ENCODE data around the gene ACTRT2. TPM values are rescaled to one million over a fixed set of nuclear protein-coding genes. Genes with fewer than 3 reads are reported as not detected.

ACTRT2 gene
- total RNA-seq, 1 experiment from 2014 or later, result not detected

- BruUV-seq (replicated peaks), result no TSS peak
- ChIA-PET POLR2A (ENCODE audit: low non-redundant PET) (no interaction called here), CTCF (no interaction called here)
- TF ChIP-seq EZH2 (IDR thresholded peaks at IDR 0.05; ENCODE audit: borderline replicate concordance, low read depth, low read length, poor library complexity, severe bottlenecking) (no peak), CTCF (conservative IDR thresholded peaks at IDR 0.05; ENCODE audit: low read depth, low read length) (no peak)
- no peaks in the 10 kb centered on the region for H3K9me3 ChIP-seq (ENCODE audit: low read depth, low read length, poor library complexity, severe bottlenecking)
- H3K4me3 ChIP-seq (ENCODE audit: low read depth, low read length, poor library complexity, severe bottlenecking), result no peak overlapping the region
- intact Hi-C loops (cut with micrococcal nuclease; ENCODE audit: unreplicated experiment), result no loop called here
- H3K36me3 ChIP-seq (ENCODE audit: insufficient read depth, low read length, poor library complexity, severe bottlenecking), result no peaks in the 10 kb centered on the region
- H3K27ac ChIP-seq (ENCODE audit: low read depth, low read length, poor library complexity, severe bottlenecking), result no peak overlapping the region
- no peaks in the 10 kb centered on the region for H3K4me1 ChIP-seq (ENCODE audit: insufficient read depth, low read length, poor library complexity, severe bottlenecking)
- H3K27me3 ChIP-seq (replicated peaks; ENCODE audit: insufficient read depth, low read depth, low read length, poor library complexity), result peaks cover 36% of the 10 kb centered on the region
- no peak for DNase-seq (ENCODE audit: low spot score)
These were observed 32.2 kb downstream of the ACTRT2 start for GRCh38 chr1:3053366-3053980.

GRCh38 chr1:3053986-3054385, 32.7 kb downstream of the ACTRT2 start:
- no peaks in the 10 kb centered on the region for H3K4me1 ChIP-seq (ENCODE audit: insufficient read depth, low read length, poor library complexity, severe bottlenecking)
- H3K27me3 ChIP-seq (replicated peaks; ENCODE audit: insufficient read depth, low read depth, low read length, poor library complexity), result peaks cover 36% of the 10 kb centered on the region
- H3K36me3 ChIP-seq (ENCODE audit: insufficient read depth, low read length, poor library complexity, severe bottlenecking), result no peaks in the 10 kb centered on the region
- H3K27ac ChIP-seq (ENCODE audit: low read depth, low read length, poor library complexity, severe bottlenecking), result no peak overlapping the region
- TF ChIP-seq CTCF (conservative IDR thresholded peaks at IDR 0.05; ENCODE audit: low read depth, low read length) (no peak), EZH2 (IDR thresholded peaks at IDR 0.05; ENCODE audit: borderline replicate concordance, low read depth, low read length, poor library complexity, severe bottlenecking) (no peak)
- ChIA-PET POLR2A (ENCODE audit: low non-redundant PET) (no interaction called here), CTCF (no interaction called here)
- H3K4me3 ChIP-seq (ENCODE audit: low read depth, low read length, poor library complexity, severe bottlenecking), result no peak overlapping the region
- intact Hi-C loops (cut with micrococcal nuclease; ENCODE audit: unreplicated experiment), result no loop called here
- DNase-seq (ENCODE audit: low spot score), result no peak
- no TSS peak for BruUV-seq (replicated peaks)
- no peaks in the 10 kb centered on the region for H3K9me3 ChIP-seq (ENCODE audit: low read depth, low read length, poor library complexity, severe bottlenecking)

- ChIA-PET CTCF (no interaction called here), POLR2A (ENCODE audit: low non-redundant PET) (no interaction called here)
- no peak for DNase-seq (ENCODE audit: low spot score)
- BruUV-seq (replicated peaks), result no TSS peak
- Histone ChIP-seq H3K4me3 (ENCODE audit: low read depth, low read length, poor library complexity, severe bottlenecking) (no peak overlapping the region), H3K36me3 (ENCODE audit: insufficient read depth, low read length, poor library complexity, severe bottlenecking) (no peaks in the 10 kb centered on the region), H3K27ac (ENCODE audit: low read depth, low read length, poor library complexity, severe bottlenecking) (no peak overlapping the region), H3K4me1 (ENCODE audit: insufficient read depth, low read length, poor library complexity, severe bottlenecking) (no peaks in the 10 kb centered on the region), H3K9me3 (ENCODE audit: low read depth, low read length, poor library complexity, severe bottlenecking) (no peaks in the 10 kb centered on the region), H3K27me3 (replicated peaks; ENCODE audit: insufficient read depth, low read depth, low read length, poor library complexity) (peaks cover 37% of the 10 kb centered on the region)
- TF ChIP-seq EZH2 (IDR thresholded peaks at IDR 0.05; ENCODE audit: borderline replicate concordance, low read depth, low read length, poor library complexity, severe bottlenecking), result no peak
- TF ChIP-seq CTCF (conservative IDR thresholded peaks at IDR 0.05; ENCODE audit: low read depth, low read length), result no peak
- intact Hi-C loops (cut with micrococcal nuclease; ENCODE audit: unreplicated experiment), result no loop called here
These were observed 33.2 kb downstream of the ACTRT2 start for GRCh38 chr1:3054474-3054873.
